HepG2 (cell line): Measurements from ENCODE around the gene HSPA1A. TPM values are rescaled to one million over a fixed set of nuclear protein-coding genes. Genes with fewer than 3 reads are reported as not detected.

ENCODE experiments used
- AGO1 ChIP-seq: fragments of 200-400 bp; formaldehyde crosslinking; IDR thresholded peaks from 2 replicates; pipeline ENCODE4 v1.6.1; 2017; ENCODE audit warnings: mild to moderate bottlenecking, low read depth, low read length, moderate library complexity; ENCODE audit not compliant: poor library complexity, severe bottlenecking
- ATF3 ChIP-seq: sonication (generic); formaldehyde crosslinking; IDR thresholded peaks from 2 replicates; pipeline ENCODE4 v1.4.0; 2020; ENCODE audit warnings: missing genetic modification reagents
- EHMT2 ChIP-seq: fragments of 200-600 bp; sonication (generic); IDR thresholded peaks from 2 replicates; pipeline ENCODE4 v1.7.0; 2017; ENCODE audit warnings: antibody characterized with exemption, low read depth, low read length, borderline replicate concordance
- FOXC1 ChIP-seq: sonication (generic); formaldehyde crosslinking; IDR thresholded peaks from 2 replicates; pipeline ENCODE4 v1.8.0; 2022; ENCODE audit warnings: mild to moderate bottlenecking, missing genetic modification reagents, borderline replicate concordance
- HHEX ChIP-seq: IDR thresholded peaks from 2 replicates; pipeline ENCODE4 v1.6.1; 2016; ENCODE audit warnings: control low read depth
- HNRNPL ChIP-seq: fragments of 200-400 bp; formaldehyde crosslinking; IDR thresholded peaks from 2 replicates; pipeline ENCODE4 v1.6.1; 2017; ENCODE audit warnings: mild to moderate bottlenecking, low read depth, low read length
- KMT2A ChIP-seq: sonication (generic); formaldehyde crosslinking; IDR thresholded peaks from 2 replicates; pipeline ENCODE4 v1.4.0; 2020; ENCODE audit warnings: missing genetic modification reagents
- MIER2 ChIP-seq: IDR thresholded peaks from 2 replicates; pipeline ENCODE4 v1.6.1; 2016; ENCODE audit warnings: missing biosample characterization, missing genetic modification reagents
- MTA1 ChIP-seq: sonication (generic); formaldehyde crosslinking; IDR thresholded peaks from 2 replicates; pipeline ENCODE4 v1.4.0; 2020; ENCODE audit warnings: missing genetic modification reagents, mild to moderate bottlenecking, borderline replicate concordance
- NCOA5 ChIP-seq: sonication (generic); formaldehyde crosslinking; IDR thresholded peaks from 2 replicates; pipeline ENCODE4 v1.4.0; 2020; ENCODE audit warnings: missing genetic modification reagents
- NFKB2 ChIP-seq: sonication (generic); formaldehyde crosslinking; IDR thresholded peaks from 2 replicates; pipeline ENCODE4 v1.4.0; 2020; ENCODE audit warnings: missing genetic modification reagents, borderline replicate concordance
- PRMT3 ChIP-seq: sonication (generic); formaldehyde crosslinking; IDR thresholded peaks from 2 replicates; pipeline ENCODE4 v1.8.1; 2022; ENCODE audit warnings: low read depth, mild to moderate bottlenecking, moderate library complexity, missing genetic modification reagents, borderline replicate concordance
- RBFOX2 ChIP-seq: fragments of 200-400 bp; formaldehyde crosslinking; IDR thresholded peaks from 2 replicates; pipeline ENCODE4 v1.6.1; 2017; ENCODE audit warnings: low read depth, mild to moderate bottlenecking, low read length
- RFX3 ChIP-seq: IDR thresholded peaks from 2 replicates; pipeline ENCODE4 v1.6.1; 2016; ENCODE audit warnings: missing biosample characterization, missing genetic modification reagents
- SETDB1 ChIP-seq: sonication (generic); formaldehyde crosslinking; IDR thresholded peaks from 2 replicates; pipeline ENCODE4 v1.5.1; 2020; ENCODE audit warnings: missing genetic modification reagents, mild to moderate bottlenecking, borderline replicate concordance
- SMAD9 ChIP-seq: sonication (generic); formaldehyde crosslinking; IDR thresholded peaks from 2 replicates; pipeline ENCODE4 v1.5.1; 2020; ENCODE audit warnings: mild to moderate bottlenecking, missing genetic modification reagents
- SUZ12 ChIP-seq: fragments of 150-350 bp; IDR thresholded peaks from 2 replicates; pipeline ENCODE4 v1.6.1; 2014; ENCODE audit warnings: low read depth, low read length
- TEF ChIP-seq: sonication (generic); formaldehyde crosslinking; IDR thresholded peaks from 2 replicates; pipeline ENCODE4 v1.5.0; 2020; ENCODE audit warnings: missing genetic modification reagents
- TRAFD1 ChIP-seq: sonication (generic); formaldehyde crosslinking; IDR thresholded peaks from 2 replicates; pipeline ENCODE4 v1.5.1; 2020; ENCODE audit warnings: missing genetic modification reagents, mild to moderate bottlenecking, borderline replicate concordance
- ZBTB7A ChIP-seq: sonication (generic); formaldehyde crosslinking; IDR thresholded peaks from 2 replicates; pipeline ENCODE4 v1.8.0; 2022; ENCODE audit warnings: mild to moderate bottlenecking, missing genetic modification reagents
- ZNF296 ChIP-seq: sonication (generic); formaldehyde crosslinking; conservative IDR thresholded peaks from 2 replicates; pipeline ENCODE4 v1.5.0; 2020; ENCODE audit warnings: mild to moderate bottlenecking, missing genetic modification reagents
- ZNF441 ChIP-seq: sonication (generic); formaldehyde crosslinking; IDR thresholded peaks from 2 replicates; pipeline ENCODE4 v1.7.0; 2021; ENCODE audit warnings: missing genetic modification reagents, borderline replicate concordance
- ZNF552 ChIP-seq: sonication (generic); formaldehyde crosslinking; IDR thresholded peaks from 2 replicates; pipeline ENCODE4 v1.9.0; 2022; ENCODE audit warnings: missing genetic modification reagents, mild to moderate bottlenecking, borderline replicate concordance
- ZNF724P ChIP-seq: sonication (generic); formaldehyde crosslinking; IDR thresholded peaks from 2 replicates; pipeline ENCODE4 v1.8.0; 2022; ENCODE audit warnings: missing genetic modification reagents, borderline replicate concordance
- ZNF746 ChIP-seq: sonication (generic); formaldehyde crosslinking; IDR thresholded peaks from 2 replicates; pipeline ENCODE4 v1.8.0; 2022; ENCODE audit warnings: mild to moderate bottlenecking, missing genetic modification reagents
- ZSCAN29 ChIP-seq: sonication (generic); formaldehyde crosslinking; conservative IDR thresholded peaks from 2 replicates; pipeline ENCODE4 v1.4.0; 2020; ENCODE audit warnings: mild to moderate bottlenecking, missing genetic modification reagents
- polyA plus RNA-seq, 8 experiments: library from polyadenylated mRNA; depleted of rRNA in 3 of 8; stranded (reverse) in 7 of 8; unstranded in 1 of 8; fragments of >200 nt; fragmentation: Illumina TruSeq in 4 of 8; extraction: Trizol in 4 of 8; gene quantifications; 2 replicates each; pipeline versions ENCODE4 v1.2.1 to v1.2.3, GENCODE V29; 2011 to 2016; ENCODE audit warnings: low read depth in 4 of 8, missing spikeins in 1 of 8, mixed read lengths in 1 of 8; ENCODE audit not compliant: insufficient read depth in 1 of 8
- total RNA-seq, 5 experiments: library from RNA; depleted of rRNA; stranded (reverse); fragments of >200 nt; fragmentation: Illumina TruSeq; extraction: Trizol; gene quantifications; 2 replicates each; pipeline ENCODE4 v1.2.3, GENCODE V29; 2016; ENCODE audit warnings: low read depth in 1 of 5
- TF ChIP-seq, protein P1 (sequence below): sonication (generic); formaldehyde crosslinking; IDR thresholded peaks from 2 replicates; pipeline ENCODE4 v1.5.0; 2020; ENCODE audit warnings: missing genetic modification reagents, mild to moderate bottlenecking, borderline replicate concordance

The HSPA1A gene
- total and polyA plus RNA-seq, 2 of the 13 experiments (the other 11 are each of a cell fraction or from before 2014, with no cell fraction given), result 44.5 to 85.0 TPM

DNA sequence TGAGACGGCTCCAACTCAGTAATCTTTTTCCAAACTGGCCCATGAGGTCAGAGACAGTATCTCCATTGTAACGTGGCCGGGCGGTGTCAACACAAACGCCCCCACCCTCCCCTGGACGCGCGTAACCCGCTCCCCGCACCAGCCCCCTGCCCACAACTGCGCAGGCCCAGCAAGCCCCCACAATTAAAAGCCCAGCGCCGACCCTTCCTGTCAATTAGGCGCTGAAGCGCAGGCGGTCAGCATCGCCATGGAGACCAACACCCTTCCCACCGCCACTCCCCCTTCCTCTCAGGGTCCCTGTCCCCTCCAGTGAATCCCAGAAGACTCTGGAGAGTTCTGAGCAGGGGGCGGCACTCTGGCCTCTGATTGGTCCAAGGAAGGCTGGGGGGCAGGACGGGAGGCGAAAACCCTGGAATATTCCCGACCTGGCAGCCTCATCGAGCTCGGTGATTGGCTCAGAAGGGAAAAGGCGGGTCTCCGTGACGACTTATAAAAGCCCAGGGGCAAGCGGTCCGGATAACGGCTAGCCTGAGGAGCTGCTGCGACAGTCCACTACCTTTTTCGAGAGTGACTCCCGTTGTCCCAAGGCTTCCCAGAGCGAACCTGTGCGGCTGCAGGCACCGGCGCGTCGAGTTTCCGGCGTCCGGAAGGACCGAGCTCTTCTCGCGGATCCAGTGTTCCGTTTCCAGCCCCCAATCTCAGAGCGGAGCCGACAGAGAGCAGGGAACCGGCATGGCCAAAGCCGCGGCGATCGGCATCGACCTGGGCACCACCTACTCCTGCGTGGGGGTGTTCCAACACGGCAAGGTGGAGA is at the start of gene HSPA1A, which contains the start of gene HSPA1L (continued):
- TF ChIP-seq, protein P1, sequence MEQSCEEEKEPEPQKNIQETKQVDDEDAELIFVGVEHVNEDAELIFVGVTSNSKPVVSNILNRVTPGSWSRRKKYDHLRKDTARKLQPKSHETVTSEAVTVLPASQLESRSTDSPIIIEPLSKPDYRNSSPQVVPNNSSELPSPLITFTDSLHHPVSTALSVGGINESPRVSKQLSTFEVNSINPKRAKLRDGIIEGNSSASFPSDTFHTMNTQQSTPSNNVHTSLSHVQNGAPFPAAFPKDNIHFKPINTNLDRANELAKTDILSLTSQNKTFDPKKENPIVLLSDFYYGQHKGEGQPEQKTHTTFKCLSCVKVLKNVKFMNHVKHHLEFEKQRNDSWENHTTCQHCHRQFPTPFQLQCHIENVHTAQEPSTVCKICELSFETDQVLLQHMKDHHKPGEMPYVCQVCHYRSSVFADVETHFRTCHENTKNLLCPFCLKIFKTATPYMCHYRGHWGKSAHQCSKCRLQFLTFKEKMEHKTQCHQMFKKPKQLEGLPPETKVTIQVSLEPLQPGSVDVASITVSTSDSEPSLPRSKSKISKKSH (CRISPR knock-in tag), result no peak
- no peak for TF ChIP-seq HNRNPL
- TF ChIP-seq EHMT2, result no peak
- no peak for TF ChIP-seq HHEX (CRISPR knock-in tag)
- 0 out of 2 replicates have a peak, but pooled peaks have one; percentile 42 for TF ChIP-seq SMAD9 (CRISPR knock-in tag)
- no peak for TF ChIP-seq SUZ12
- TF ChIP-seq TRAFD1 (CRISPR knock-in tag), result 0 out of 2 replicates have a peak, but pooled peaks have one; percentile 39
- no peak for TF ChIP-seq PRMT3 (CRISPR knock-in tag)
- no peak for TF ChIP-seq MTA1 (CRISPR knock-in tag)
- TF ChIP-seq RBFOX2, result peak; percentile 77
- TF ChIP-seq KMT2A (CRISPR knock-in tag), result peak; percentile 73
- 0 out of 2 replicates have a peak, but pooled peaks have one; percentile 28 for TF ChIP-seq ZNF552 (CRISPR knock-in tag)
- no peak for TF ChIP-seq MIER2 (CRISPR knock-in tag)
- TF ChIP-seq ZSCAN29 (CRISPR knock-in tag), result no peak
- TF ChIP-seq SETDB1, result no peak
- no peak for TF ChIP-seq ZNF746 (CRISPR knock-in tag)
- TF ChIP-seq ZBTB7A, result no peak
- TF ChIP-seq ATF3 (CRISPR knock-in tag), result no peak
- TF ChIP-seq AGO1, result no peak
- peak; percentile 34; the same call in 1 of the 2 replicates for TF ChIP-seq ZNF441 (CRISPR knock-in tag)
- no peak for TF ChIP-seq ZNF296
- TF ChIP-seq ZNF724P (CRISPR knock-in tag), result no peak
- TF ChIP-seq TEF (CRISPR knock-in tag), result no peak; the same call in 1 of the 2 replicates
- peak; percentile 64 for TF ChIP-seq RFX3 (CRISPR knock-in tag)
- TF ChIP-seq FOXC1, result peak; percentile 37; the same call in 1 of the 2 replicates
- TF ChIP-seq NCOA5 (CRISPR knock-in tag), result no peak
- TF ChIP-seq NFKB2 (CRISPR knock-in tag), result peak; percentile 28; the same call in 1 of the 2 replicates
